Neural cell (in vitro differentiated cells): ENCODE data around the gene SLC35A3. TPM values are rescaled to one million over a fixed set of nuclear protein-coding genes. Genes with fewer than 3 reads are reported as not detected.

ENCODE experiments used
- H2AFZ ChIP-seq: fragments of 200-600, 300-800 bp; sonication (generic), shearing (Covaris generic); 2 replicates; pipeline ENCODE4 v1.6.0; 2014; ENCODE audit warnings: low read depth, mild to moderate bottlenecking, antibody characterized with exemption, low read length, moderate library complexity
- H3F3A ChIP-seq: fragments of 200-600 bp; shearing (Covaris generic); 2 replicates; pipeline ENCODE4 v1.6.1; 2016; ENCODE audit warnings: mild to moderate bottlenecking, moderate library complexity, mixed read lengths, antibody characterized with exemption, low read length; ENCODE audit not compliant: insufficient read depth, poor library complexity, severe bottlenecking
- H3K27ac ChIP-seq: fragments of 200-600, 300-800 bp; sonication (generic), shearing (Covaris generic); 2 replicates; pipeline ENCODE4 v1.5.1; 2014; ENCODE audit warnings: mild to moderate bottlenecking, low read length, moderate library complexity
- H3K27me3 ChIP-seq: fragments of 300-800, 200-600 bp; sonication (generic), shearing (Covaris generic); 2 replicates; pipeline ENCODE4 v1.6.0; 2014; ENCODE audit warnings: mild to moderate bottlenecking, low read depth, low read length, moderate library complexity; ENCODE audit not compliant: insufficient read depth
- H3K36me3 ChIP-seq: fragments of 300-800, 200-600 bp; sonication (generic), shearing (Covaris generic); 2 replicates; pipeline ENCODE4 v1.5.1; 2014; ENCODE audit warnings: mild to moderate bottlenecking, antibody characterized with exemption, low read length, moderate library complexity; ENCODE audit not compliant: insufficient read depth
- H3K4me2 ChIP-seq: fragments of 300-800, 200-600 bp; sonication (generic), shearing (Covaris generic); 2 replicates; pipeline ENCODE4 v1.6.0; 2014; ENCODE audit warnings: mild to moderate bottlenecking, low read length
- H3K4me3 ChIP-seq: fragments of 300-800, 200-600 bp; sonication (generic), shearing (Covaris generic); 2 replicates; pipeline ENCODE4 v1.5.1; 2014; ENCODE audit warnings: mild to moderate bottlenecking, low read length, moderate library complexity
- H3K79me2 ChIP-seq: fragments of 200-600 bp; shearing (Covaris generic); replicated peaks from 2 replicates; pipeline ENCODE4 v1.6.0; 2014; ENCODE audit warnings: mild to moderate bottlenecking, low read length, moderate library complexity; ENCODE audit not compliant: insufficient read depth
- H3K9ac ChIP-seq: fragments of 300-800, 200-600 bp; sonication (generic), shearing (Covaris generic); 2 replicates; pipeline ENCODE4 v1.6.1; 2016; ENCODE audit warnings: mild to moderate bottlenecking, low read length, mixed read lengths
- H3K9me2 ChIP-seq: fragments of 200-600 bp; shearing (Covaris generic); 2 replicates; pipeline ENCODE4 v1.6.1; 2016; ENCODE audit warnings: mild to moderate bottlenecking, low read length, mixed read lengths; ENCODE audit not compliant: insufficient read depth
- H3K9me3 ChIP-seq: fragments of 200-600, 300-800 bp; sonication (generic), shearing (Covaris generic); 2 replicates; pipeline ENCODE4 v1.6.1; 2016; ENCODE audit warnings: mild to moderate bottlenecking, mixed run types, low read length, moderate library complexity, mixed read lengths
- H4K20me1 ChIP-seq: fragments of 200-600 bp; shearing (Covaris generic); 2 replicates; pipeline ENCODE4 v1.6.1; 2016; ENCODE audit warnings: mild to moderate bottlenecking, mixed run types; ENCODE audit not compliant: insufficient read depth
- CTCF ChIP-seq: fragments of 450-650 bp; IDR thresholded peaks from 2 replicates; pipeline ENCODE4 v1.5.1; 2014; ENCODE audit warnings: antibody characterized with exemption, mild to moderate bottlenecking, moderate library complexity; ENCODE audit not compliant: poor library complexity, severe bottlenecking
- EP300 ChIP-seq: fragments of 450-650 bp; conservative IDR thresholded peaks from 2 replicates; pipeline ENCODE4 v1.6.1; 2014; ENCODE audit warnings: antibody characterized with exemption, mild to moderate bottlenecking, moderate library complexity; ENCODE audit not compliant: poor library complexity, severe bottlenecking
- EZH2 ChIP-seq: fragments of 200-600, 300-800 bp; shearing (Covaris generic), sonication (generic); IDR thresholded peaks from 2 replicates; pipeline ENCODE4 v1.6.1; 2014; ENCODE audit warnings: antibody characterized with exemption, low read length, borderline replicate concordance, mild to moderate bottlenecking; ENCODE audit not compliant: insufficient read depth, poor library complexity, severe bottlenecking
- MXI1 ChIP-seq: fragments of 450-650 bp; conservative IDR thresholded peaks from 2 replicates; pipeline ENCODE4 v1.6.1; 2014; ENCODE audit warnings: antibody characterized with exemption, mild to moderate bottlenecking; ENCODE audit not compliant: poor library complexity, severe bottlenecking
- POLR2AphosphoS5 ChIP-seq: IDR thresholded peaks from 2 replicates; pipeline ENCODE4 v1.6.1; 2012
- RAD21 ChIP-seq: fragments of 450-650 bp; conservative IDR thresholded peaks from 2 replicates; pipeline ENCODE4 v1.6.1; 2014; ENCODE audit warnings: antibody characterized with exemption, mild to moderate bottlenecking, moderate library complexity
- REST ChIP-seq: IDR thresholded peaks from 2 replicates; pipeline ENCODE4 v1.6.1; 2012; ENCODE audit warnings: borderline replicate concordance
- SMC3 ChIP-seq: fragments of 450-650 bp; conservative IDR thresholded peaks from 2 replicates; pipeline ENCODE4 v1.6.1; 2014; ENCODE audit warnings: antibody characterized with exemption, mild to moderate bottlenecking, moderate library complexity; ENCODE audit not compliant: poor library complexity
- TAF1 ChIP-seq: IDR thresholded peaks from 2 replicates; pipeline ENCODE4 v1.6.1; 2012; ENCODE audit warnings: low read depth
- polyA plus RNA-seq: library from polyadenylated mRNA; depleted of rRNA; stranded (reverse); fragments of >200 nt; gene quantifications from 2 replicates; pipeline ENCODE4 v1.2.3, GENCODE V29; 2014

The SLC35A3 gene
- polyA plus RNA-seq, 1 donor from 2014 or later = 26.8 TPM

GRCh38 chr1:100027212-100027611 lies 57.4 kb downstream of the SLC35A3 start:
- H3F3A ChIP-seq = no peaks in the 10 kb centered on the region
- H2AFZ ChIP-seq = no peak overlapping the region
- H3K27me3 ChIP-seq = no peaks in the 10 kb centered on the region
- H3K79me2 ChIP-seq = no peaks in the 10 kb centered on the region
- H3K4me3 ChIP-seq = no peak overlapping the region
- no peak overlapping the region for H3K9ac ChIP-seq
- H3K9me2 ChIP-seq = no peaks in the 10 kb centered on the region
- H3K4me2 ChIP-seq = no peak overlapping the region
- no peaks in the 10 kb centered on the region for H4K20me1 ChIP-seq
- no peaks in the 10 kb centered on the region for H3K9me3 ChIP-seq
- TF ChIP-seq POLR2AphosphoS5 (no peak), MXI1 (no peak), CTCF (no peak), EP300 (no peak), SMC3 (no peak), REST (no peak), TAF1 (no peak), EZH2 (no peak), RAD21 (no peak)
- no peaks in the 10 kb centered on the region for H3K36me3 ChIP-seq
- H3K27ac ChIP-seq = no peak overlapping the region

- Histone ChIP-seq H3K9ac (no peak overlapping the region), H3K27ac (no peak overlapping the region), H3K79me2 (no peaks in the 10 kb centered on the region), H3K9me3 (no peaks in the 10 kb centered on the region), H2AFZ (no peak overlapping the region), H3K9me2 (no peaks in the 10 kb centered on the region), H3K36me3 (no peaks in the 10 kb centered on the region), H3K4me2 (no peak overlapping the region), H4K20me1 (no peaks in the 10 kb centered on the region), H3K4me3 (no peak overlapping the region), H3F3A (no peaks in the 10 kb centered on the region), H3K27me3 (no peaks in the 10 kb centered on the region)
- TF ChIP-seq EP300 (no peak), SMC3 (no peak), CTCF (no peak)
Measured at GRCh38 chr1:100028765-100029164, 59.0 kb downstream of the SLC35A3 start.
